ENCODE measurements around the gene GJA3.

DNA sequence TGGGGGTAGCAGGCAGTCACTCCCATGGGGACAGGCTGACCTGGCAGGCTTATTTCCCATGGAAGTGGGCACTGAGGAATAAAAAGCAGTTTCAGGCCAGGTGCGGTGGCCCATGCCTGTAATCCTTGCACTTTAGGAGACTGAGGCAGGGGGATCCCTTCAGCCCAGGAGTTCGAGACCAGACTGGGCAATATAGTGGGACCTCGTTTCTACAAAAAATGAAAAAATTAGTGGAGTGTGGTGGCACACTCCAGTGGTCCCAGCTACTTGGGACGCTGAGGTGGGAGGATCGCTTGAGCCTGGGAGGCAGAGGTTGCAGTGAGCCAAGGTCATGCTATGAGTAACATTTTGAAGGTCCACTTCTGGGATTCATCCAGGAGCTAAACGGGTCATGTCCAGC is 25.9 kb upstream of the GJA3 start:
- TF ChIP-seq, protein P1, sequence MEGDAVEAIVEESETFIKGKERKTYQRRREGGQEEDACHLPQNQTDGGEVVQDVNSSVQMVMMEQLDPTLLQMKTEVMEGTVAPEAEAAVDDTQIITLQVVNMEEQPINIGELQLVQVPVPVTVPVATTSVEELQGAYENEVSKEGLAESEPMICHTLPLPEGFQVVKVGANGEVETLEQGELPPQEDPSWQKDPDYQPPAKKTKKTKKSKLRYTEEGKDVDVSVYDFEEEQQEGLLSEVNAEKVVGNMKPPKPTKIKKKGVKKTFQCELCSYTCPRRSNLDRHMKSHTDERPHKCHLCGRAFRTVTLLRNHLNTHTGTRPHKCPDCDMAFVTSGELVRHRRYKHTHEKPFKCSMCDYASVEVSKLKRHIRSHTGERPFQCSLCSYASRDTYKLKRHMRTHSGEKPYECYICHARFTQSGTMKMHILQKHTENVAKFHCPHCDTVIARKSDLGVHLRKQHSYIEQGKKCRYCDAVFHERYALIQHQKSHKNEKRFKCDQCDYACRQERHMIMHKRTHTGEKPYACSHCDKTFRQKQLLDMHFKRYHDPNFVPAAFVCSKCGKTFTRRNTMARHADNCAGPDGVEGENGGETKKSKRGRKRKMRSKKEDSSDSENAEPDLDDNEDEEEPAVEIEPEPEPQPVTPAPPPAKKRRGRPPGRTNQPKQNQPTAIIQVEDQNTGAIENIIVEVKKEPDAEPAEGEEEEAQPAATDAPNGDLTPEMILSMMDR (conservative IDR thresholded peaks at IDR 0.05; ENCODE audit: low read depth, low read length): no peak
- no peak for TF ChIP-seq POLR2A (IDR thresholded peaks at IDR 0.05; ENCODE audit: low read depth, low read length)
- no peak for TF ChIP-seq MXI1 (IDR thresholded peaks at IDR 0.05; ENCODE audit: borderline replicate concordance, low read depth, low read length)
- TF ChIP-seq NFE2L2 (IDR thresholded peaks at IDR 0.05; ENCODE audit: low read depth, low read length): no peak
- TF ChIP-seq MAZ (IDR thresholded peaks at IDR 0.05; ENCODE audit: borderline replicate concordance, low read depth, low read length): no peak
- TF ChIP-seq RFX5 (IDR thresholded peaks at IDR 0.05; ENCODE audit: low read depth, low read length): no peak
- no peak for TF ChIP-seq MAFK (IDR thresholded peaks at IDR 0.05; ENCODE audit: low read depth, low read length)
